Measurements from ENCODE around the gene ACKR2.

Gene ACKR2

GRCh38 chr3:42800251-42800650 lies 9.0 kb upstream of the ACKR2 start:
- DNase-seq: no peak
- no peak for ATAC-seq (ENCODE audit: insufficient read depth, low read depth)
- H2AFZ ChIP-seq (ENCODE audit: low read depth, low read length): no peak overlapping the region
- no peak overlapping the region for H3K9ac ChIP-seq (ENCODE audit: low read depth, low read length)
- H3K9me3 ChIP-seq (ENCODE audit: insufficient read depth, low read length, severe bottlenecking): no peaks in the 10 kb centered on the region
- peaks cover 41% of the 10 kb centered on the region for H3K4me1 ChIP-seq (ENCODE audit: insufficient read depth, low read length)
- H3K4me2 ChIP-seq (ENCODE audit: insufficient read depth, low read length): no peak overlapping the region
- no peaks in the 10 kb centered on the region for H3K36me3 ChIP-seq (ENCODE audit: insufficient read depth, low read length)
- H3K27me3 ChIP-seq (ENCODE audit: insufficient read depth, low read length, poor library complexity): peaks cover 1% of the 10 kb centered on the region
- TF ChIP-seq EZH2 (IDR thresholded peaks at IDR 0.05; ENCODE audit: borderline replicate concordance, low read depth, low read length, severe bottlenecking): no peak
- TF ChIP-seq, protein P1, sequence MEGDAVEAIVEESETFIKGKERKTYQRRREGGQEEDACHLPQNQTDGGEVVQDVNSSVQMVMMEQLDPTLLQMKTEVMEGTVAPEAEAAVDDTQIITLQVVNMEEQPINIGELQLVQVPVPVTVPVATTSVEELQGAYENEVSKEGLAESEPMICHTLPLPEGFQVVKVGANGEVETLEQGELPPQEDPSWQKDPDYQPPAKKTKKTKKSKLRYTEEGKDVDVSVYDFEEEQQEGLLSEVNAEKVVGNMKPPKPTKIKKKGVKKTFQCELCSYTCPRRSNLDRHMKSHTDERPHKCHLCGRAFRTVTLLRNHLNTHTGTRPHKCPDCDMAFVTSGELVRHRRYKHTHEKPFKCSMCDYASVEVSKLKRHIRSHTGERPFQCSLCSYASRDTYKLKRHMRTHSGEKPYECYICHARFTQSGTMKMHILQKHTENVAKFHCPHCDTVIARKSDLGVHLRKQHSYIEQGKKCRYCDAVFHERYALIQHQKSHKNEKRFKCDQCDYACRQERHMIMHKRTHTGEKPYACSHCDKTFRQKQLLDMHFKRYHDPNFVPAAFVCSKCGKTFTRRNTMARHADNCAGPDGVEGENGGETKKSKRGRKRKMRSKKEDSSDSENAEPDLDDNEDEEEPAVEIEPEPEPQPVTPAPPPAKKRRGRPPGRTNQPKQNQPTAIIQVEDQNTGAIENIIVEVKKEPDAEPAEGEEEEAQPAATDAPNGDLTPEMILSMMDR (IDR thresholded peaks at IDR 0.05; ENCODE audit: borderline replicate concordance, extremely low read depth, low read length, poor library complexity, severe bottlenecking): no peak
- no peak overlapping the region for H3K27ac ChIP-seq (ENCODE audit: low read length)
- H3K4me3 ChIP-seq (ENCODE audit: low read depth in 1 of 2, low read length in 2 of 2): no peak overlapping the region
- peaks cover 23% of the 10 kb centered on the region for H4K20me1 ChIP-seq (ENCODE audit: insufficient read depth, low read length)
- H3K79me2 ChIP-seq (ENCODE audit: insufficient read depth, low read length): peaks cover 64% of the 10 kb centered on the region

- Histone ChIP-seq H3K4me2 (ENCODE audit: insufficient read depth, low read length) (peak overlapping the region; percentile 0; the same call in 1 of the 2 replicates), H3K4me3 (ENCODE audit: low read depth in 1 of 2, low read length in 2 of 2) (no peak overlapping the region), H3K27ac (ENCODE audit: low read length) (no peak overlapping the region), H3K9ac (ENCODE audit: low read depth, low read length) (no peak overlapping the region), H3K36me3 (ENCODE audit: insufficient read depth, low read length) (no peaks in the 10 kb centered on the region), H2AFZ (ENCODE audit: low read depth, low read length) (no peak overlapping the region), H3K27me3 (ENCODE audit: insufficient read depth, low read length, poor library complexity) (peaks cover 2% of the 10 kb centered on the region), H4K20me1 (ENCODE audit: insufficient read depth, low read length) (peaks cover 23% of the 10 kb centered on the region), H3K79me2 (ENCODE audit: insufficient read depth, low read length) (peaks cover 55% of the 10 kb centered on the region), H3K9me3 (ENCODE audit: insufficient read depth, low read length, severe bottlenecking) (no peaks in the 10 kb centered on the region), H3K4me1 (ENCODE audit: insufficient read depth, low read length) (peaks cover 44% of the 10 kb centered on the region)
- ATAC-seq (ENCODE audit: insufficient read depth, low read depth) (no peak), DNase-seq (no peak)
- no peak for TF ChIP-seq EZH2 (IDR thresholded peaks at IDR 0.05; ENCODE audit: borderline replicate concordance, low read depth, low read length, severe bottlenecking)
- TF ChIP-seq, protein P1 (IDR thresholded peaks at IDR 0.05; ENCODE audit: borderline replicate concordance, extremely low read depth, low read length, poor library complexity, severe bottlenecking): no peak
Observed at GRCh38 chr3:42801048-42801620, 8.1 kb upstream of the ACKR2 start.

DNA sequence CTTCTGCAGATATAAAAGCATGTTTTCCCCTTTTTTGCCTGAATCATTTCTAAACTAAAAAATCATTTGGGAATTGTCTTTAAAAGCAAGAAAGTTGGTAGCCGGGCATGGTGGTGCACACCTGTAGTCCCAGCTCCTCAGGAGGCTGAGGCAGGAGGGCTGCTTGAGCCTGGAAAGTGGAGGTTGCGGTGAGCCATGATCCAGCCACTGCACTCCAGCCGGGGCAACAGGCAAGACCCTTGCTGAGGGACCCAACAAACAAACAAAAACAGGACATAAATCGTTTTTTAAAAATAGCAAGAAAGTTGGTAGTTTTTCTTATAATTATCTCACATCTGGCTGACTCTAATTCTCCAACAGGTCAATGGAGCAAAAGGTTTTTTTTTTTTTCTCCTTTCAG lies 7.5 kb upstream of the ACKR2 start:
- TF ChIP-seq, protein P1 (IDR thresholded peaks at IDR 0.05; ENCODE audit: borderline replicate concordance, extremely low read depth, low read length, poor library complexity, severe bottlenecking): no peak
- TF ChIP-seq EZH2 (IDR thresholded peaks at IDR 0.05; ENCODE audit: borderline replicate concordance, low read depth, low read length, severe bottlenecking): no peak
- Histone ChIP-seq H3K9ac (ENCODE audit: low read depth, low read length) (no peak overlapping the region), H3K27me3 (ENCODE audit: insufficient read depth, low read length, poor library complexity) (peaks cover 2% of the 10 kb centered on the region), H3K27ac (ENCODE audit: low read length) (no peak overlapping the region), H3K79me2 (ENCODE audit: insufficient read depth, low read length) (peaks cover 51% of the 10 kb centered on the region), H2AFZ (ENCODE audit: low read depth, low read length) (no peak overlapping the region), H3K4me1 (ENCODE audit: insufficient read depth, low read length) (peaks cover 44% of the 10 kb centered on the region), H4K20me1 (ENCODE audit: insufficient read depth, low read length) (peaks cover 23% of the 10 kb centered on the region), H3K9me3 (ENCODE audit: insufficient read depth, low read length, severe bottlenecking) (no peaks in the 10 kb centered on the region), H3K4me3 (ENCODE audit: low read depth in 1 of 2, low read length in 2 of 2) (no peak overlapping the region), H3K4me2 (ENCODE audit: insufficient read depth, low read length) (peak overlapping the region; percentile 93; the same call in 1 of the 2 replicates), H3K36me3 (ENCODE audit: insufficient read depth, low read length) (no peaks in the 10 kb centered on the region)
- ATAC-seq (ENCODE audit: insufficient read depth, low read depth) (no peak), DNase-seq (no peak)

Data from DND-41 (cell line).